GM12878 (cell line): ENCODE measurements around the gene WDR74.

Experiments used
- CHD4 ChIP-seq: fragments of 200-600 bp; sonication (generic); IDR thresholded peaks from 2 replicates; pipeline ENCODE4 v1.6.1; 2016; ENCODE audit warnings: mild to moderate bottlenecking
- EZH2 ChIP-seq: IDR thresholded peaks from 2 replicates; pipeline ENCODE4 v1.6.1; 2012; ENCODE audit warnings: low read depth, mild to moderate bottlenecking, control low read depth, inconsistent platforms, low read length, borderline replicate concordance; ENCODE audit not compliant: control insufficient read depth
- SUZ12 ChIP-seq: fragments of 200-600 bp; sonication (generic); IDR thresholded peaks from one replicate; pipeline ENCODE4 v1.6.1; 2018; ENCODE audit warnings: antibody characterized with exemption, mild to moderate bottlenecking; ENCODE audit not compliant: unreplicated experiment

GRCh38 chr11:62792202-62792575, 47.2 kb downstream of the WDR74 start:
- TF ChIP-seq EZH2 (no peak), CHD4 (no peak), SUZ12 (no peak)
